Kasumi-1 (cell line): Measurements from ENCODE around the gene RBM6.
"Not testable (repeated sequence)": the region's sequence is repeated elsewhere in the genome, so short reads cannot be mapped to it uniquely, and the experiment has no call there.

Experiments
- DNase-seq, 2 experiments: peaks; one replicate each; lab custom pipeline; 2025; lab: John Stamatoyannopoulos, UW

Gene RBM6, protein sequence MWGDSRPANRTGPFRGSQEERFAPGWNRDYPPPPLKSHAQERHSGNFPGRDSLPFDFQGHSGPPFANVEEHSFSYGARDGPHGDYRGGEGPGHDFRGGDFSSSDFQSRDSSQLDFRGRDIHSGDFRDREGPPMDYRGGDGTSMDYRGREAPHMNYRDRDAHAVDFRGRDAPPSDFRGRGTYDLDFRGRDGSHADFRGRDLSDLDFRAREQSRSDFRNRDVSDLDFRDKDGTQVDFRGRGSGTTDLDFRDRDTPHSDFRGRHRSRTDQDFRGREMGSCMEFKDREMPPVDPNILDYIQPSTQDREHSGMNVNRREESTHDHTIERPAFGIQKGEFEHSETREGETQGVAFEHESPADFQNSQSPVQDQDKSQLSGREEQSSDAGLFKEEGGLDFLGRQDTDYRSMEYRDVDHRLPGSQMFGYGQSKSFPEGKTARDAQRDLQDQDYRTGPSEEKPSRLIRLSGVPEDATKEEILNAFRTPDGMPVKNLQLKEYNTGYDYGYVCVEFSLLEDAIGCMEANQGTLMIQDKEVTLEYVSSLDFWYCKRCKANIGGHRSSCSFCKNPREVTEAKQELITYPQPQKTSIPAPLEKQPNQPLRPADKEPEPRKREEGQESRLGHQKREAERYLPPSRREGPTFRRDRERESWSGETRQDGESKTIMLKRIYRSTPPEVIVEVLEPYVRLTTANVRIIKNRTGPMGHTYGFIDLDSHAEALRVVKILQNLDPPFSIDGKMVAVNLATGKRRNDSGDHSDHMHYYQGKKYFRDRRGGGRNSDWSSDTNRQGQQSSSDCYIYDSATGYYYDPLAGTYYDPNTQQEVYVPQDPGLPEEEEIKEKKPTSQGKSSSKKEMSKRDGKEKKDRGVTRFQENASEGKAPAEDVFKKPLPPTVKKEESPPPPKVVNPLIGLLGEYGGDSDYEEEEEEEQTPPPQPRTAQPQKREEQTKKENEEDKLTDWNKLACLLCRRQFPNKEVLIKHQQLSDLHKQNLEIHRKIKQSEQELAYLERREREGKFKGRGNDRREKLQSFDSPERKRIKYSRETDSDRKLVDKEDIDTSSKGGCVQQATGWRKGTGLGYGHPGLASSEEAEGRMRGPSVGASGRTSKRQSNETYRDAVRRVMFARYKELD

DNA sequence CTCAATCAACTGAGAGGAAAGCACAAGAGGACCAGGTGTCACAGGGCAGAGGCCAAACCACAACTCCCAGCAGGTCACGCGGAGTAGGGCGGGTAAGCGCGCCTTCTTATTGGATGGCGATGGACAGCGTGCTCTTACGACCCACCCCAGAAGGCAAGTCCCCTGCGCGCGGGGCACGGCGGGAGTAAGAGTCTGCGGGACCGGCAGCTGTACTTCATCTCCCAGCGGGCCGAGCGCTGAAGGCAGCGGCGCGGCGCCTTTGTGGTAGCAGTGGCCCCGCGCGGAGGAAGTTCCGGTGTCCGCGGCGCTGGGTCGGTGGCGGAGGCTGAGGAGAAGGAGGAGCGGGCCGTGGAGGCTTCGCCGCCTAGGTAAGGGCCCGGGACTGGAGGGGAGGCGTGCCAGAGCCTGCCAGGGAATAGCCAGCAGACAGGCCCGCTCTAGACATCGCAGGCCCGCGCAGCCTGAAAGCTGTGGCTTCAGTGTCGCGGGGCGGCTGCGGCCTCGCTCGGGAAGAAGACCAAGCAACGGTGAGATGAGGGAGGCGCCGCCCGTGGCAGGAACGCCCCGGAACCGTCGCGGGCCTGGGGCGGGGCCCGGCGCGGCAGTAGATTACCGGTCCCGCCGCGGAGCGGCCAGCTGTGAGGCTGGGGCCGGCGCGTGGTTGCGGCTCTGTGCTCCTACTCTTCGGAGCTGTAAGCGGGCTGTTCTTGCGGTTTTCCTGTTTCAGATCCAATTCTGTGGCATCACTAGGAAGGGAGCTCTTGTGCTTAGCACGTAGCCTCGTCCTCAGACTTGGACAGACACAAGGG lies at the start of gene RBM6:
TSS of gene RBM6 (plus strand) at position 293 of the 809 bp plus-strand sequence. CDS start 22,492 bp downstream, outside the sequence.
- peak; percentile 99 for DNase-seq

DNA sequence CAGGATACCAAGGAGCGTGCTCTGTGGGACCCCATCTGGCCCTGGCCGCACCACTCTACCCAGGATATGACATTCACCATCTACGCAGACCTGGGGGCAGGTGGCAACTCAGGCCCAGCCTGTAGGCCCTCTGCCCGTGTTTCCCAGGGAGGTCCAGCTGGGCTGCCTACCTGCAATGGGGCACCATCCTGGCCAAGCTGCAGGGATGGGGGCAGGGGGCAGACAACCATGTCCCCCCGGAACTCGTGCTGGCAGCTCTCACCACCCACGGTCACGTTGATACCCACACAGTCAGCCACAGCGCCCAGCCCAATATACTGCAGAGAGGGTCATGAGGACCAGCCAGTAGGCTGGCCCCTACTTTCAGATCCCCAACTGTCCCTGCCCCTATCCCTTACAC lies 44.2 kb upstream of the RBM6 start:
- DNase-seq, result no peak

DNA sequence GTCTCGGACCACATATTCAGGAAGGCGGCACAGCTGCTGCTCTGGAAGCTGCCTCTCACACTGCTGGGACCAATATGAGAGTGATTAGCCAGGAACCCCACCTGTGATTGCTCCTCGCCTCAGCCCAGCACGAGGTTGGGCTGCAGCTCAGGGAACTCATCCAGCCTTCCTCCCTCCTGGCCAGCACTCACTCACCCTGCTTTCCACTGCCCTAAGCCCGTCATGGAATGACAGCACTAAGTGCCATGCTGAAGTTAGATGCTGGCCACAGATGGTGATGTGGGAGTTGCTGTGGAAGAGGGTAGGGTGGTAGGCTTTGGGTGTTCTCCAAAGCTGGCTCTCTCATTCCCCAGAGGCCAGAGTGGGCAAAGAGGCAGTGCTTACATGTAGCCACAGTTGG lies 43.6 kb upstream of the RBM6 start:
- DNase-seq, result no peak

DNA sequence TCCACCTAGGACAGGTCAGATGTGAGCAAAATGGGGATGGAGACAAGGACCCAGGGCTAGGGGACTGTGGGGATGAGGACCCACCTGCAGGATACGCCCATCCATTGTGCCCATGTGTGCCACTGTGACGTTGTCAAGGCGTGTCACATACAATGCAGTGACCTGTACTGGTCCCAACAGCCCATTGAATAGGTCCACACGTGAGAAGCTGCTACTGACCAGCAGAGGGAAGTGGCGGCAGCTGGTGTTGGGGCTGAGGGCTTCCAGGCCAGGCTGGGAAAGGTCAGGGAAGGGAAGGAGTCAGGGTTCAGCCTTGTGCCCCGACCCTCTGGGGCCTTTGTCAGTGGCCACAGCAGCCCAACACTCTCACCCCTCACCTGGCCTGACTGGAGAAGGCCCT lies 41.0 kb upstream of the RBM6 start:
- DNase-seq, result no peak

DNA sequence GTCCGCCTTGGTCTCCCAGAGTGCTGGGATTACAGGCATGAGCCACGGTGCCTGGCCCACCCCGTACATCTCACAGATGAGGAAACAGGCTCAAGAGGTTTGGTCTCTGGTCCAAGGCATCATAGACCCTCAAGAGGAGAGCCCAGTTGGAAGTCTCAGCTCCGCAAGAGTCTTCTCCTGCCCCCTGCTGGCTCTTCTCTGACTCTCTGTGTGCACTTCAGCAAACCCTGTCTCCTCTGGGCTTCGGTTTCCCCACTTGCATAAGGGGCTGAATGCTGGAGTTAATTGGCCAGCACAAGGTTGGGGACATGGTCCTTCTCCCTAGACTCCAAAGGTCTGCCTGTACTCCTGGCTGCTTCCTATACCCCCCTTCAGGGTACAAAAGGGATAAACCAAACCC lies 40.1 kb upstream of the RBM6 start:
- DNase-seq, result peak; percentile 48 to 60

DNA sequence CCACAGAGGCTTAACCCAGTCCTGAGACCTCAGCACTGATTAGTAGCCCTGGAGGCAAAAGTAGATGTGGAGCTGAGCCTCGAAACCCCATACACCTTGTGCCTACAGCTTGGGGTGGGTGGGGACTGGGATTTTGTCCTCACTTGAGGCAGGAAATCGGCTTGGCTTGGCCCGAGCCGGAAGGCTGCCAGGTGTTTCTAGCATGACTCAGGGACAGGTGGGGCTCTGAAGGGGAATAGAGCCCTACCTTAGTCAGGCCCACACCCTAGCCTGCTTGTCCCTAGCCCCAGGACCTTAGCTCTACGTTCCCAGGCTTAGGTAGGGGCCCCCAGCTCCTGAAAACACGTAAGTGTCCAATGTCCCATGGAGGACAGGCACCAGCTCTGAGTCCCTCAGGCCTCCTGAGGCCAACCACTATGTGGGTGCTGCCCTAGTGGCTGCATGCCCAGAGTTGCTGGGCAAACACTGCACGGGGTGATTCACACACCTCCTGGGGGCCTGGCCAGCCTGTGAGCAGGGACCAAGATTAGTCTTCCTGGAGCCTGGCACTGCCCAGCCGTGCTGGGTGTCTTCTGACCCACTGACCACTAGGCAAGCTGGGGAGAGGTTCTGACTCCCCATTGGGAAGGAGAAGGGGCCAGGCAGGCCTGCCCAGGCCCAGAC lies 39.3 kb upstream of the RBM6 start:
- DNase-seq, result no peak

DNA sequence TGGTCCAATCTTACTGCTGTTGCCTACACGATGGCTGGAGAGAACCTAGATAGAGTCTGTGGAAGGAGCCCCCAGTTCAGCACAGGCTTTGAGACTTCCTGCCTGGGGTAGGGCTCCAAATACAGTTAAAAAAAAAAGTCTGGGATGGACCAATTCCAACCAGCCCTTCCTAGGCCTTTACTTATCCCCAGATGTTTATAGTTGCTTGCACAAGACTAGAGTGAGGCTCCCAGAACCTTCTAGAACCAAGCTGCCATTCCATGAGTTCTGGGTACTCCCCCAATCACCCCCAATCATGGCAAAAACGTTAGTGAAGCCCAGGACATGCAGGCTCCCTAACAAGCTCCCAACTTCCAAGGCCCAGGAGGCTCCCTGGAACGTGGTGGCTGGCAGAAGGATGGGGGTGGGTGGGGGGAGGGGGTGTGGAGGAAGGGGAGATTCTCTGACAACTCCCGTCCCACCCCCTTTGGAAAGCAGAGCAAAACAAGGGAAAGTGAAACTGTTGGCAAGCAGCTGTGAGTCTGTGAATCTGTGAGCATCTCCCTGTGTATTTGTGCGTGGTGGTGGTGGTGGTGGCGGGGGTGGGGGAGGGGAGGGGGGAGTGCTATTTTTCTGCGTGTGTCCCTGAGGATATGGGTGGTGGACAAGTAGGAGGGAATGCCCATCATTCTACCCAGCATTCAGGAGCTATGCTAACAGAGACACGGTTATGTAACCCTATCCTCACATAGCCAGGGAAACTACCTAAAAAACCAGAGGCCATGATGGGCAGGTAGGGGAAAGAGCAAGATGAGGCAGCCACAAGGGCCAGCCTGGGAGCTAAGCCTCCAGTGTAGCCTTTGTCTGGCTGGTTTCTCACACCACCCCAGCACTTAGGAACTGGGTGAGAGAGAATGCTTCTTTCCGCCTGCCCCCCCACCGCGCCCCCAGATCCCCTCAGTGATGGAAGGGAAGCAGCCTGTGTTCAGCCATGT lies 38.3 kb upstream of the RBM6 start:
- DNase-seq, result no peak

DNA sequence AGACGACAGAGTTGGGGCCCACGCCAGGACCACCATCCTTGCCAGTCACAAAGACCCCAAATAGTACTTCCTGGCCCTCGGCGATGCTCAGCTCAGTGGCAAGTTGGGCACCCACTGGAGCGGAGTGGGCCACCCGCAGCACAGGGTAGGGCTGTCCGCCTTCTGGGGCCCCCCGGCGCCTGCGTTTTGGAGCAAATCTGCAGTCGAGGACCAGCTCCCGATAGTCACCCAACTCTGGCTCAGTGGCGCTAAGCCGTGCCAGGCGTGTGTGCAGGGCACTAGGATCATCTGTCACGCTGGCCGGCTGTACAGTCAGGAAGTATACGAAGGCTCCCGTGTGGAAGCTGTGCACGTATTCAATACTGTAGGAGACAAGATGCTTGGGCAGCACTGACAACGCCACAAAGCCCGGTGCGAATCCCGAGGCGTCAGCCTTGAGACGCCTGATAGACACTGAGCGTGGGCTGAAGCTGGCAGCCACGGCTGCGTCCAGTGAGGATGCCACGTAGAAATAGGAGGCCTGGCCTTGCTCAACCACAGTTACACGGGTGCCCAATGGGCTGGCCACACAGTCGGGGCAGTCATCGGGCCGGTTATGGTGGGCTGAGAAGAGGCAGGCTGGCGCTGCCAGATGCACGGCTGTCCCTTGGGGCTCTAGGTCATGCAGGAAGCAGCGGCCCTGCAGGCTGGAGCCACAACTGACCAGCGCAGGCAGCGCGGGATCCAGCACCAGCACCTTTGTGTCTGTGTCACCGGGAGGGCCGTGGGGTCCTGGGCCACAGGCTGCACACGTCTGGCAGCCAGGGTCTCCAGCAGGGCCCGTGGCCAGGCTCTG lies 37.2 kb upstream of the RBM6 start:
- no peak for DNase-seq

DNA sequence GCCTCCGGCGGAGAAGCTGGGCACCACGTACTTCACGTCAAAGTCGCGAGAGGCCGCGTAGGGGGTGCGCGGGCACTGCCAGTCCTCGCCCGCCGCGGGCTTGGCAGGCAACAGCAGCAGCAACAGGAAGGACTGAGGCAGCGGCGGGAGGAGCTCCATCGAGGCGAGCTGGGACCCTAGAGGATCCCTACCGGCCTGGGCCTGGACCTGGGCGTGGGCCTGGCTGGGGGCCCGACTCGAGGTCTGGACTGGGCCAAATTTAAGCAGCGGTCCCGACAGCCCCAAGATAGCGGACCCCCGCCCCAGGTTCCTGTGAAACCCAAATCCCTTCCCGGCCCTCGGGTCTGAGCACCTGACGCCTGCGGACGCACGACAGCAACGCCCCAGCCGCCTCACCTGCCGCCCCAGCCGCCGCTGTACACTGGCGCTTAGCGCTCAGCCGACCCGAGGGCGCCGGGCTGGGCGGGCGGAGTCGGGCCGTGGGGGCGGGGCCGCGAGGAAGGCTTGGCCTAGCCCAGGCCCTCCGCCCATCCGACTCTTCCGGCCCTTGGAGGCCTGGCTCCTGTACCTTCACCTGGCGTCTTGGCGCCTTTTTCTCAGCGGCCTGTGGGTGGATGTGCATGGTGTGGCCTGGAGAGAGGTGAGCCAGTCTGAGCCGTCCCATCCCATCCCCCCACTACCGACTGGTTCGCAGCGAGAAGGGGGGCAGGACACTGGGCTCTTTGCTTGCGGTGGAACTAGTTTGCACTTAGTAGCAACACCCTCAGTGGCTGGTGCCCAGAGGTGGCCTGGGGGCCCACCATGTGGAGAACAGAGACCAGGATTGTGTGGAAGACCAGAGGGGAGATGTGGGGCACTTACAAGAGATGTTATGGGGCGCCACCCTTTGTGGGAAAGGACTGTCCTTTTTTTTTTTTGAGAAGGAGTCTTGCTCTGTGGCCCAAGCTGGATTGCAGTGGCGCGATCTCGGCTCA lies 36.2 kb upstream of the RBM6 start, which contains the start of gene MST1R:
TSS of gene MST1R (minus strand) at position 423 of the 974 bp plus-strand sequence. CDS start at position 159, 264 bp downstream.
- DNase-seq, result no peak

DNA sequence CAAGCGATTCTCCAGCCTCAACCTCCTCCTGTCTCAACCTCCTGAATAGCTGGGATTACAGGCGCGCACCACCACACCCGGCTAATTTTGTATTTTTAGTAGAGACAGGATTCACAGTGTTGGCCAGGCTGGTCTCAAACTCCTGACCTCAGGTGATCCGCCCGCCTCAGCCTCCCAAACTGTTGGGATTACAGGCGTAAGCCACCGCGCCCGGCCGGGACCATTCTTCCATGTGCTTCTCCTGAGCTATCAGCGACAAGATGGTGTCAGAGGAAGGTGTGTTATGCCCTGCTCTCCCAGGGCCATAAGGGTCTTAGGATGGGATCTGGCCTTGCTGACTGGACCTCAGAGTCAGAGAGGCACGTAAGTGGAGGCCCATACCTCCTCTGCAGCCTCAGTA lies 35.5 kb upstream of the RBM6 start:
- DNase-seq, result not testable (repeated sequence)

DNA sequence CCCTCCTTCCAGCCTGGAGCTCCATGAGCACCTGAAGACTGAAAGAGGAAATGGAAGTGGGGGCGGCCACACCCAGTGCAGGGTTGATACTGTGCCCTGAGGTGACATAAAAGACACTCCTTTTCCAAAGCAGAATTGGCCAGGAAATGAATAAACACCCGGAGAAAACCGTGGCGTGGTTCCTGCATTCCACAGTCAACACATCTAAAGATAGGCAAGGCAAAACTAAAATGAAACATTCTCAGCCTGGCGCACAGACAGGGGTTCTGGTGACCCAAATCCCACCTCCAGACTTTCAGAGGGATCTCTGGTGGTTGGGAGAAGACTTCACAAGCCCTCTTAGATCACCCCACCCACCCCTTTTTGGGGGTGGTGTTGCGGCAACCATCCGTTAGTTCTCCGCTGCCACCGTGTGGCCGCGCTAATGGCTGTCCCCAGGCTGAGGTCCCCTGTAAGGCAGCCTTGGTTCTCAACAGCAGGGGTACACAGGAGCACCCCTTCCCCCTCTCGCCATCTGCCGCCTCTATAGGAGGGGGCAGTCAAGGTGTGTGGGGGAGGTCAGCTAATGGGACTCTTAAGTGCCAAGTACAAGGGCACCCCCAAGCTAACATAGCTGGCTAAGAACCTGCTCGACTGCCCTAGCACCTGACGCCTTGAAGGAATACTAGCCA lies 33.7 kb upstream of the RBM6 start:
- peak; percentile 66 to 73 for DNase-seq

DNA sequence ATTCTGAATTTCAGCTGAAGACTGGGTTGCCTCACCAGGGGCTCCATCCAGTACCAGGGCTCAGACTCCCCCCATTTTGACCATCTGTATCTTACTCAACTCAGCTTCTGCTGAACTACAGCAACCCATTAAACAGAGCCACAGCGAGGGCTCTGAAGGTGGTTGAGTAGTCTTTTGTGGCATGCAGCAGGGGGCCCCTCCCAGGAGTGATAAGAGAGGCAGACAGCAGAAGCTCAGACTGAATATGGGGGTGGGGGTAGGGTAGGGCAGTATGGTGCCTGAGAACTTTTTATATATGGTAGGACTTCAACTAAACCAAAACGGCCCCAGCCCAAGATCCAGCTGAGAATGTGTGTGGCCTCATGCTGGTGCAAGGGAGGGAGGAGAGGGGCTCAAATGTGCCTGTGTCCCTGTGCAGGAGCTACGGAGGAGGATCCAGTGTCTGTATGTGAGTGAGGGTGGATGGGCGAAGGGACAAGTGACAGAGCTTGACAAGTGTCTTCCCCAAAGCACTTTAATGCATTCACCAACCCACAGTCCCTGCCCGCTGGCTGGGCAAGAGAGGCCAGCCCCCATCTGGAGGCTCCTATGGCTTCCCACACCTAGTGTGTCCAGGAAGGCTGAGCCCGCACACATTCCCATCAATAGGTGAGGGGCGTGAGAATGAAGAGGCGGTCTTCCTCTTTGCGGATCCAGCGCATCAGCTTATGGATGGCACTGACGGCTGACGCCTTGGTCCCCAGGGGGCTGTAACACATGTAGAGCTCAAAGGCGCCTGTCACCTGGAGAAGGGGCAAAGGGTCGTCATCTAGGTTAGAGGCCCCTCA lies 31.4 kb upstream of the RBM6 start:
- DNase-seq, result no peak

DNA sequence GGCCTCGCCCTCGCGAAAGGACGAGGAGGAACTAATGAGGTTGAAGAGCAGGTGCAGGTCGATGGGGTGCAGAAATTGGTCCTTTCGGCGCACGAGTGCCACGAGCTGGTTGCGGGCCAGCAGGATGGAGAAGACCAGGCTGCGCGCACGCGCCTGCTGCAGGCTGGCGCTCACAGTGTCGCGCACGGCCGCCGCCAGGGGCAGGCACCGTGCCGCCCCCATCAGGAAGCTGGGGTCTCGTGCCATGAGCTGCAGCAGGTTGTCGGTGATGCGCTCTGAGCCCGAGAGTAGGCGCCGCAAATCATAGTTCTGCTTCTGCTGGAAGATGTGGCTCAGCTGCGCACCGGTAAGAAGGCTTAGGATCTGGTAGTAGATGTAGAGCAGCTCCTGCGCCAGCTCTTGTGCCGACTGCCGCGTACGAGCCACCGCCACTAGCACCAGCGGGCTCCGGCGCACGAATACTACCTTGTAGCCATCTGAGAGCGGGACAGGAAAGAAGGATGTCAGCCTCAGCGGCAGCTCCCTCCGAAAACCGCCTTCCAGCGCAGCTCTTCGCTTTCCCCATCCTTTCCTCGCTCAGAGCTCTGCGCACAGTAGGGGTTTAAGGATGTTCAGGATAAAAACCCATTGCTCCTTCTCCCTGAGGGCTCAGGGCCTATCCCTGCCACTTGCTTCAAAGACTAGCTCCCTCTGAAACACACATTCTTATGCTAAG lies 29.4 kb upstream of the RBM6 start:
- DNase-seq, result no peak

DNA sequence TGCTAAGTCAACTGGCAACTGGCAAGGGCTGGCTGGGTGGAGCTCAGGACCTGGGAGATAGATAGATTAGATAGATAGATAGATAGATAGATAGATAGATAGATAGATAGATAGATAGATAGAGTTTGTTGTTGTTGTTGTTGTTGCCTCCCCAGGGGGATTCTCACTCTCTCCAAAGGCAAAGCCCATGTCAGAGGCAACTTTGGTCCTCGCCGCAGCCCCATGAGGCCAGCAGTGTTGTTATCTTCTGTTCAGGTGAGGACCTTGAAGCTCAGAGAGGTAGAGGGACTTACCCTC lies 28.9 kb upstream of the RBM6 start:
- no peak for DNase-seq

DNA sequence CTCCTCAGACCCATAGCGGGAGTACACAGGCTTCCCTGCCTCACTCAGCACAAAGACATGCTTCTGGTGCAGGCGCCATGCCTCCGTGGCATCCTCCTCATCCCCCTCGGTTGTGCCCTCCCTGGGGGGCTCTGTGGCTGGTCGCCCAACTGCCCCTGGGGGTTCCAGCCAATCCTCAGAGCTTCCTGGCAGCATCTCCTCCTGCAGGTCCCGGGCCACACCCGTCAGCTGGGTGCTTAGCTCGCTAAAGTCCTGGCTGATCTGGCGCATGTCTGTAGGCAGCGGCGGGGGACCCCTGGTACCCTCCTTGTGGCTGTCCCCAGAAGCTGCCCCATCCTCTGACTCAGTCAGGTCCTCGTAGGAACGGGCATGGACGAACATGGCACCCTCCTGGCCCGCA lies 28.3 kb upstream of the RBM6 start:
- DNase-seq, result no peak

DNA sequence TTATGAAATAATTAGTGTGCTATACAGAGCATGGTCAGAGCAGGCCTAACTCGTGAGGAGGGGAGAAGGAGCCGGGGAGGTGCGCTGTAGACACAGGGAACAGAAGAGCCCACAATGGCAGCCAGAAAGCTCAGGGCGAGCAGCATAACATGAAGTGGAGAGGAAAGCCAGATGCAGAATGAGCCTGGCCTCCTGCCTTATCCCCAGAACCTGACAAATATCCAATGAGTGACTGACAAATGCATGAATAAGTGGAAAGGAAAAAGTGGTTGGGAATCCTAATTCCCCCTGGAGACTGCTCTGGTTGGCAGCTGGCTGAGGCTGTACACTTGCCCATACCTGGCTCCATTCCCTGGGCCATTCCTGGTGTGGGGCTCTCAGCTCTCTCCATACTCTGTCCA lies 27.1 kb upstream of the RBM6 start:
- no peak for DNase-seq
